Endodermal cell (in vitro differentiated cells): ENCODE measurements around the gene DLX4. TPM values are rescaled to one million over a fixed set of nuclear protein-coding genes. Genes with fewer than 3 reads are reported as not detected.

Experiments
- DNase-seq: peaks from one replicate; pipeline ENCODE4 v3.0.0-alpha.2; 2017
- H3K27ac ChIP-seq: 2 replicates; pipeline ENCODE4 v1.5.1; 2013; ENCODE audit warnings: mild to moderate bottlenecking, low read depth, low read length, moderate library complexity
- H3K27me3 ChIP-seq: 2 replicates; pipeline ENCODE4 v1.6.1; 2013; ENCODE audit warnings: mild to moderate bottlenecking, low read length, moderate library complexity; ENCODE audit not compliant: insufficient read depth, control insufficient read depth, poor library complexity, severe bottlenecking
- H3K36me3 ChIP-seq: 2 replicates; pipeline ENCODE4 v1.7.0; 2013; ENCODE audit warnings: mild to moderate bottlenecking, low read length, moderate library complexity; ENCODE audit not compliant: control insufficient read depth, insufficient read depth
- H3K4me1 ChIP-seq: one replicate; pipeline ENCODE4 v1.7.0; 2013; ENCODE audit warnings: low read length; ENCODE audit not compliant: control insufficient read depth, insufficient read depth
- H3K4me3 ChIP-seq: 2 replicates; pipeline ENCODE4 v1.5.1; 2013; ENCODE audit warnings: mild to moderate bottlenecking, low read length, moderate library complexity
- H3K9ac ChIP-seq: 2 replicates; pipeline ENCODE4 v1.6.1; 2013; ENCODE audit warnings: mild to moderate bottlenecking, low read length, moderate library complexity; ENCODE audit not compliant: poor library complexity, severe bottlenecking; ENCODE audit errors: extremely low read depth
- H3K9me3 ChIP-seq: 2 replicates; pipeline ENCODE4 v1.6.1; 2013; ENCODE audit warnings: mild to moderate bottlenecking, low read length, moderate library complexity; ENCODE audit not compliant: control insufficient read depth
- H3K27ac Mint-ChIP-seq: 2 replicates; pipeline ENCODE4 v1.8.0; 2020; ENCODE audit warnings: mixed read lengths
- H3K27me3 Mint-ChIP-seq: 2 replicates; pipeline ENCODE4 v1.8.0; 2021; ENCODE audit warnings: mild to moderate bottlenecking, mixed read lengths; ENCODE audit not compliant: insufficient read depth
- H3K36me3 Mint-ChIP-seq: 2 replicates; pipeline ENCODE4 v1.8.0; 2020; ENCODE audit warnings: low read depth, mixed read lengths
- H3K4me1 Mint-ChIP-seq: 2 replicates; pipeline ENCODE4 v1.8.0; 2020; ENCODE audit warnings: mixed read lengths
- H3K4me3 Mint-ChIP-seq: 2 replicates; pipeline ENCODE4 v1.8.0; 2020; ENCODE audit warnings: mild to moderate bottlenecking, moderate library complexity, mixed read lengths
- H3K9me3 Mint-ChIP-seq: 2 replicates; pipeline ENCODE4 v1.8.0; 2020; ENCODE audit warnings: mild to moderate bottlenecking, mixed read lengths
- CTCF ChIP-seq: fragments of 200-600 bp; sonication (generic); conservative IDR thresholded peaks from 2 replicates; pipeline ENCODE4 v1.5.0; 2021; ENCODE audit warnings: antibody characterized with exemption, mild to moderate bottlenecking
- WGBS, 2 experiments: methylation state at CpG; one replicate each; pipeline versions ENCODE4 v1.1.5 to v1.1.7; 2013; ENCODE audit warnings: missing lambda C conversion rate in 2 of 2, mixed read lengths in 1 of 2; ENCODE audit not compliant: insufficient coverage in 1 of 2, insufficient read length in 1 of 2; 5-methylcytosine and 5-hydroxymethylcytosine counted together
- total RNA-seq, 2 donors: library from RNA; stranded (reverse); fragmentation: NEBNext Ultra II Directional in 1 of 2; extraction: Animal tissue kit (Norgen Biotek cat#: 25700) in 1 of 2; gene quantifications; 2 replicates in 1 of 2; 3 replicates in 1 of 2; pipeline ENCODE4 v1.2.1, GENCODE V29; 2021

Gene DLX4
- total RNA-seq, 2 donors from 2014 or later: 1.6 to 2.1 TPM

GRCh38 chr17:49959183-49959935 lies 9.6 kb upstream of the DLX4 start:
- H3K4me1 ChIP-seq: no peaks in the 10 kb centered on the region
- no peak overlapping the region for H3K4me3 ChIP-seq
- 72 to 73% methylated on average over 8 of the region's 8 CpGs for WGBS, 2 experiments
- H3K4me3 Mint-ChIP-seq: no peak overlapping the region
- DNase-seq: peak; percentile 85
- no peak for TF ChIP-seq CTCF
- H3K9me3 Mint-ChIP-seq: no peaks in the 10 kb centered on the region
- no peak overlapping the region for H3K27ac ChIP-seq
- H3K9me3 ChIP-seq: no peaks in the 10 kb centered on the region
- no peaks in the 10 kb centered on the region for H3K36me3 Mint-ChIP-seq
- peaks cover 38% of the 10 kb centered on the region for H3K27me3 ChIP-seq
- no peak overlapping the region for H3K27ac Mint-ChIP-seq
- H3K36me3 ChIP-seq: no peaks in the 10 kb centered on the region
- peaks cover 12% of the 10 kb centered on the region for H3K4me1 Mint-ChIP-seq
- peaks cover 76% of the 10 kb centered on the region for H3K27me3 Mint-ChIP-seq
- no peak overlapping the region for H3K9ac ChIP-seq

DNA sequence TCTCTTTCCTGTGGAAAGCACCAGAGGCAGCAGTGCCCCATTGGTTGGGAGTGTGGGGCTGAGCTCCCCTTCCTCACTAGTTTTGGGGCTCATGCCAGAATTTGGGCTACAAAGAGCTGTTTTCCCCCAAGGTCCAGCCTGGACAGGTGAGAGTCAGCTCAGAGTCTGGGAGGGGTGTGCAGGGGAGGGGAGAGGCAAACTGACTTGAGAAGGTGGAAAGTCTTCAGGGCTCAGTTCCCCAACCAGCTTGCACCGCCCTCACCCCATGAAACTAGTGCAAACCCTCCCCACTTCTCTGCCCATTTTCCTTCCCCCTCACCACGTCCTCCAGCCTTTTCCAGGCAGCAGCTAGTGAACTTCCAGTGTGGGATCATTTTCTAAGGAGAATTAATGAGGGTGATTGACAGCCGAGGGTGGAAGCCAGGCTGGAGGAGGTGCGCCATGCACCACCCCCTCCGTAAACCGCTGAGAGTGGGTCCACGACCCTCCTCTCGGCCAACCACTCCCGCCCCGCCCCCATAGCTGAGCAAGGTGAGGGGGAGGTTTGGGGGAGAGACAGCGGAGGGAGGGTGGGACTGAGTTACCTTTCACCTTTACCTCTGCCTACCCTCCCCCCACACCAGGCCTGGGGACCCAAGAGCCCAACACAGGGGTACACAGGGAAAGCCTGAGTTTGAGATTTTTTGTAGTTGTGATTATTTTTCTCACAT lies 6.2 kb upstream of the DLX4 start:
- Mint-ChIP-seq H3K36me3 (no peaks in the 10 kb centered on the region), H3K9me3 (no peaks in the 10 kb centered on the region), H3K27ac (no peak overlapping the region), H3K4me1 (peaks cover 23% of the 10 kb centered on the region), H3K4me3 (no peak overlapping the region), H3K27me3 (peaks cover 90% of the 10 kb centered on the region)
- Histone ChIP-seq H3K4me1 (peaks cover 4% of the 10 kb centered on the region), H3K9me3 (no peaks in the 10 kb centered on the region), H3K9ac (no peak overlapping the region), H3K27ac (no peak overlapping the region), H3K36me3 (no peaks in the 10 kb centered on the region), H3K4me3 (no peak overlapping the region), H3K27me3 (peaks cover 72% of the 10 kb centered on the region)
- DNase-seq: no peak
- WGBS, 2 experiments: 38% methylated on average over 7 of the region's 11 CpGs; no CpG with 5 or more reads in 1 of the 2 experiments
- no peak for TF ChIP-seq CTCF

- no peak overlapping the region for H3K4me3 ChIP-seq
- H3K36me3 Mint-ChIP-seq: no peaks in the 10 kb centered on the region
- H3K9me3 Mint-ChIP-seq: no peaks in the 10 kb centered on the region
- peak overlapping the region; percentile 47 for H3K4me3 Mint-ChIP-seq
- H3K27ac ChIP-seq: no peak overlapping the region
- no peaks in the 10 kb centered on the region for H3K36me3 ChIP-seq
- 20 to 34% methylated on average over 1 to 4 of the region's 4 CpGs for WGBS, 2 experiments
- peaks cover 96% of the 10 kb centered on the region for H3K27me3 Mint-ChIP-seq
- H3K9me3 ChIP-seq: no peaks in the 10 kb centered on the region
- no peak for DNase-seq
- TF ChIP-seq CTCF: no peak
- peaks cover 23% of the 10 kb centered on the region for H3K4me1 Mint-ChIP-seq
- H3K27me3 ChIP-seq: peaks cover 77% of the 10 kb centered on the region
- peaks cover 4% of the 10 kb centered on the region for H3K4me1 ChIP-seq
- no peak overlapping the region for H3K9ac ChIP-seq
- no peak overlapping the region for H3K27ac Mint-ChIP-seq
Measured at GRCh38 chr17:49963309-49963625, 5.7 kb upstream of the DLX4 start.
